22Rv1 (cell line): ENCODE results near the gene FOXO3.

Experiments
- CTCF ChIP-seq: fragments of 450-650 bp; IDR thresholded peaks from 2 replicates; pipeline ENCODE4 v1.5.1; 2017; ENCODE audit warnings: mild to moderate bottlenecking
- ZFX ChIP-seq: fragments of 450-650 bp; IDR thresholded peaks from 2 replicates; pipeline ENCODE4 v1.6.1; 2017; ENCODE audit warnings: antibody characterized with exemption, borderline replicate concordance

DNA sequence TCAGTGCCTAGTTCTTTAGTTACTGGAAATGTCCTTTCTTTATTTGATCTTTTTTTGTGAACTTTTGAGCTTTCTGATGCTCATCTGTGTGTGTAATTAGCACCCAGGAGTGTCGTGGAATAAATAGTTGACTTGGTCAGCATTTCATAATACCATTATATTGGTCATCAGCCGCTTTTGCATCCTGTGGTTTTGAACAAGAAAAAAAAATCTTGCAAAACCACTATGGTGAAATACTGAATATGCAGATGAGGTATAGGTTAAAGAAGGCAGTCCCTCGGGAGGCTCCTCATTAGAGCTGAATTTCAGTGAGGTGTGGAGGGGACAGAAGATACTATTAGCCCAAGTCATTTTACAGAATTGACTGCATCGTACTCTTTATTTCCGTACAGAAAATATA is 90.1 kb downstream of the FOXO3 start:
- TF ChIP-seq CTCF (no peak), ZFX (no peak)
